Measurements from ENCODE around the gene MX2.

Gene MX2

GRCh38 chr21:41442481-41443186 is 80.8 kb downstream of the MX2 start:
- DNase-seq: no peak

DNA sequence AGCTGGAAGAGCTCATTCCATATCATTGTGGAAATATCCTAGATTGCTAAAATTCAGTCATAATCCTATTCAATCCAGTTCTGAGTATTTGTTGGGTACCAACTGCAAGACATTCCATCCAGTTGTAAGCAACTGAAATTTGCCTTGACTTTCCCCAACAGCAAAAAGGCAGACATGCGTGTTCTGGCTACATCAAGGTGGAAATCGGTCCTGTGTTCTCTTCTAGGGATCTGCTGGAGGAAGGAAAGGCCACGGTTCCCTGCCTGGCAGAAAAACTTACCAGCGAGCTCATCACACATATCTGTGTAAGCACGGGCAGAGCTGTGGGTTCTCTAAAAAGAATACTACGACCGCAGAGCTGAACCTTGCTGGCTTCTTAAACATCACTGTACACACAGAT is 81.7 kb downstream of the MX2 start:
- DNase-seq: no peak

GRCh38 chr21:41444703-41445464 is 83.1 kb downstream of the MX2 start:
- no peak for DNase-seq

GRCh38 chr21:41445465-41445862 is 83.6 kb downstream of the MX2 start:
- DNase-seq: no peak

- no peak for DNase-seq
Observed at GRCh38 chr21:41446586-41446985, 84.8 kb downstream of the MX2 start.

DNA sequence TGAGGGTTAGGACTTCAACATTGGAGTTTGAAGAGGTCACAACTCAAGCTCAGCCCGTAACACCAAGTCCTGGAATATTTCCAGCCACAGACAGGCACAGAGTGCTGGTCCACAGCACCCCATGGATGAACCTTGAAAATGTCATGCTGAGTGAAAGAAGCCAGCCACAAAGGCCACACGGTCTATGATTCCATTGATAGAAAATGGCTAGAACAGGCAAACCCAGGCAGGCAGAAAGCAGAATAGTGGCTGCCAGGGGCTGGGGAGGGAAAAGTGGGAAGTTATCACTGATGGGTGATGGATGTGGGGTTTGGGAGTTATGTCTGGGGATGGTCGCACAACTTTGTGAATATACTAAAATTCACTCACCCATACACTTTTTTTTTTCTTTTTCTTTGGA is 85.5 kb downstream of the MX2 start:
- DNase-seq: no peak

- no peak for DNase-seq
Observed at GRCh38 chr21:41449613-41450012, 87.8 kb downstream of the MX2 start.

- no peak for DNase-seq
Observed at GRCh38 chr21:41451753-41452676, 90.2 kb downstream of the MX2 start.

- DNase-seq: no peak
Observed at GRCh38 chr21:41453198-41453597, 91.4 kb downstream of the MX2 start.

- DNase-seq: no peak
Observed at GRCh38 chr21:41453761-41454160, 91.9 kb downstream of the MX2 start.

GRCh38 chr21:41458121-41458520 is 96.3 kb downstream of the MX2 start:
- DNase-seq: no peak

- DNase-seq: no peak
Observed at GRCh38 chr21:41458559-41458958, 96.7 kb downstream of the MX2 start.
